Heart left ventricle (tissue), 16 donors: ENCODE results near the gene PDZD8. TPM values are rescaled to one million over a fixed set of nuclear protein-coding genes. Genes with fewer than 3 reads are reported as not detected.
"Not testable (repeated sequence)": the region's sequence is repeated elsewhere in the genome, so short reads cannot be mapped to it uniquely, and the experiment has no call there.

Source experiments
- ATAC-seq, 4 donors: fragments of 200-7000 bp; cut with Tn5 transposase; one replicate each; pipeline ENCODE4 v1.9.1; 2020 to 2022; ENCODE audit warnings: moderate library complexity in 4 of 4, mild to moderate bottlenecking in 3 of 4, moderate number of reproducible peaks in 1 of 4
- DNase-seq, 5 donors: peaks; one replicate each; pipeline ENCODE4 v3.0.0-alpha.2; 2020
- H3K27ac ChIP-seq, 12 donors: fragments of 200-600 bp; sonication (generic) in 4 of 12; one replicate each; pipeline versions ENCODE4 v1.5.0 to v1.8.0; 2016 to 2022; ENCODE audit warnings: mild to moderate bottlenecking in 2 of 12
- H3K27me3 ChIP-seq, 9 donors: fragments of 200-600 bp; sonication (generic) in 2 of 9; one replicate each; pipeline versions ENCODE4 v1.5.1 to v1.8.0; 2016 to 2022; ENCODE audit warnings: mild to moderate bottlenecking in 3 of 9
- H3K36me3 ChIP-seq, 9 donors: fragments of 200-600 bp; sonication (generic) in 2 of 9; one replicate each; pipeline versions ENCODE4 v1.5.0 to v1.8.0; 2018 to 2022; ENCODE audit warnings: mild to moderate bottlenecking in 2 of 9
- H3K4me1 ChIP-seq, 12 donors: fragments of 200-600 bp; sonication (generic) in 4 of 12; one replicate each; pipeline versions ENCODE4 v1.5.0 to v1.8.0; 2016 to 2022; ENCODE audit warnings: mild to moderate bottlenecking in 3 of 12
- H3K4me3 ChIP-seq, 12 donors: fragments of 200-600 bp; sonication (generic) in 4 of 12; one replicate each; pipeline versions ENCODE4 v1.5.0 to v1.8.0; 2017 to 2022; ENCODE audit warnings: mild to moderate bottlenecking in 9 of 12, moderate library complexity in 4 of 12
- H3K9me3 ChIP-seq, 12 donors: fragments of 200-600 bp; sonication (generic) in 4 of 12; one replicate each; pipeline versions ENCODE4 v1.5.0 to v1.8.0; 2016 to 2022; ENCODE audit warnings: mild to moderate bottlenecking in 1 of 12
- CTCF ChIP-seq, 12 donors: fragments of 200-600 bp; sonication (generic) in 4 of 12; IDR thresholded peaks; one replicate each; pipeline versions ENCODE4 v1.5.0 to v1.8.0; 2018 to 2022; ENCODE audit warnings: antibody characterized with exemption in 12 of 12, mild to moderate bottlenecking in 5 of 12
- POLR2A ChIP-seq, 2 donors: fragments of 450-650 bp; IDR thresholded peaks; one replicate each; pipeline ENCODE4 v1.6.1; 2017; ENCODE audit warnings: antibody characterized with exemption in 2 of 2, mild to moderate bottlenecking in 2 of 2, moderate library complexity in 2 of 2
- WGBS, 4 donors: extraction: QIAGEN DNeasy Blood & Tissue Kit in 2 of 4; methylation state at CpG; one replicate each; pipeline versions ENCODE4 v1.1.5 to v1.1.7; 2013 to 2018; 5-methylcytosine and 5-hydroxymethylcytosine counted together
- intact Hi-C, 10 donors: fragments of 100-400 bp; cut with DNase I; formaldehyde crosslinking; loops; one replicate each; pipeline versions ENCODE4 v1.11.1 to v1.14.2; 2022
- polyA plus RNA-seq, 2 donors: library from polyadenylated mRNA; stranded (reverse); fragments of 200-250 nt; gene quantifications; one replicate each; pipeline ENCODE4 v1.2.3, GENCODE V29; 2013
- total RNA-seq, 9 donors: library from RNA; depleted of rRNA in 2 of 9; stranded (reverse); fragments of >200 nt in 2 of 9; fragmentation: NEBNext Ultra II Directional in 3 of 9; extraction: Animal tissue kit (Norgen Biotek cat#: 25700) in 3 of 9; gene quantifications; one replicate each; pipeline versions ENCODE4 v1.1.0 to v1.2.4, GENCODE V29; 2016 to 2023
- donor health status: ischemic (EF 13 %, LVEDD 7.1; RV severe dilation, severe dysfunction).
- donor health status: healthy with polysubstance abuse.
- donor health status: DM: no; HTN: yes; CAD: no.
- donor health status: DM: no; HTN: no; CAD: no.
- donor health status: ischemic (EF 25% LVEDD 6.9; RV normal size, moderate dysfunction).
- donor health status: ischemic (EF 25% LVEDD 5.7; RV mildly dilated, moderate dysfunction).
- donor health status: healthy.
- donor health status: DM: yes; HTN: yes; CAD: no.
- donor health status: ischemic (EF 35%, LVEDD 5.7; RV mildly dilated, moderate dysfunction).
- donor health status: nonischemic (EF 11% LVEDD 7.7; RV severe dilation, severe dysfunction).
- donor health status: DM: yes; HTN: yes; CAD: no.
- donor health status: PGD.
- donor health status: ischemic (EF 29% LVEDD 5.4; RV normal size, mild dysfunction).
- donor health status: nonischemic (EF 23%, LVEDD 6.1; RV moderate dilation, normal function).

Gene PDZD8
- total and polyA plus RNA-seq, 11 donors: 2.0 to 37.2 (median 24.1) TPM

DNA sequence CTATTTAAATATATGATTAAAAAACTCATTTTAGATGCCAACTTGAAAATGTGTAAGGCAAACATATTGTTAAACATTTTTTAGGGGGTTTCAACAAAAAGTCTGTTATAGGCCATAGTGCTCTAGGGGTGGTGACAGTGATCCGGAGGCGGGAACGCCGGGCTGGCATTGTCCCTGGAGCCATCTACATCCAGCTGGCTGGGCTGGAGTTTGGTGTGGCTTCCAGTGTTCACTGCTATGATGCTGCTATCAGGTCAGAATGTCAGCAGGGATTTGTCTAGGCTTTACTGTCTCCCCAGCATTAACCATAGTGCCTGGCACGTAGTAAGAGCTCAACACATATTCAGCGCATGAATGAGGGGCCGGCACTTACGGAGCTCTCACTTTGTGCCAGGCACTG lies 136.2 kb downstream of the PDZD8 start:
- TF ChIP-seq POLR2A (IDR thresholded peaks at IDR 0.05) (no peak), CTCF (IDR thresholded peaks at IDR 0.05) (no peak)
- peaks cover 17 to 75% (median 40%) of the 10 kb centered on the region in 9 donors for H3K27me3 ChIP-seq
- peaks cover 0 to 15% (median 5%) of the 10 kb centered on the region in 12 donors for H3K4me1 ChIP-seq
- intact Hi-C loops: no loop called here
- H3K4me3 ChIP-seq: no peak overlapping the region
- 74 to 86% (median 77%) methylated on average over 7 to 8 of the region's 8 CpGs for WGBS, 4 donors
- H3K27ac ChIP-seq: no peak overlapping the region
- ATAC-seq: no peak
- DNase-seq: no peak
- no peaks in the 10 kb centered on the region for H3K36me3 ChIP-seq
- H3K9me3 ChIP-seq: no peaks in the 10 kb centered on the region

DNA sequence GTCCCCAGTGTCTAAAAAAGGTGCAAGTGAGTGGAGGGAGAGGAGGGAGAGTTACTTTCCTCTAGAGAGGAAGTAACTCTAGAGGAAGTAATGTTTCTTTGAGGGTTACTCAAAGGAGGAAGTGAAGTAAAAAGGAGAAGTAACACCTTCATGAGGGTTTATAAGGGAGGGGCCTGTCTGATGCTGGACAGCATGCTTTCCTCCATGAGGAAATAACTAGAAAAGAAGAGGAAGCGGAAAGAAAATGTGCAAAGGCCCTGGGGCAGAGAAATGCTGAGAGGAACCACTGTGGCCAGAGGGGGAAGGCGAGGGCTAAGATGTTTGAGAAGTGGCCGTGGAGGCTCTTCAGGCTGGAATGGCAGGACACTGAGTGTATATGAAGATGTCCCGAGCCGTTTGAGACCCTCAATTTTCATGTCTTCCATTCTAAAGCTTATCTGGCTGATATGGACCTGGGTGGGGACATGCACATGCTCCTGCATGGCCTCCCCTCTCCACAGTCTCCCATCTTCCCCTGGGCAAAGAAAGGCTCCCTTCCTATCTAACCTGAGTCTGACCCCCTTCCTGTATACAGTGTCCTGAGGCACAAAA lies 137.7 kb downstream of the PDZD8 start:
- WGBS, 4 donors: 74 to 85% (median 84%) methylated on average over 5 of the region's 5 CpGs
- H3K27me3 ChIP-seq: peaks cover 17 to 72% (median 31%) of the 10 kb centered on the region in 9 donors
- no peak overlapping the region for H3K27ac ChIP-seq
- TF ChIP-seq POLR2A (IDR thresholded peaks at IDR 0.05) (no peak), CTCF (IDR thresholded peaks at IDR 0.05) (no peak)
- no peaks in the 10 kb centered on the region for H3K36me3 ChIP-seq
- intact Hi-C loops: no loop called here
- H3K4me1 ChIP-seq: peaks cover 0 to 15% (median 5%) of the 10 kb centered on the region in 12 donors
- DNase-seq (no peak), ATAC-seq (peak in 2 of 4 donors; percentile 26 to 52)
- no peak overlapping the region for H3K4me3 ChIP-seq
- H3K9me3 ChIP-seq: no peaks in the 10 kb centered on the region

GRCh38 chr10:117230107-117230506 lies 145.1 kb downstream of the PDZD8 start:
- intact Hi-C loops, H3K36me3 ChIP-seq, DNase-seq, H3K4me3 ChIP-seq, ATAC-seq, H3K9me3 ChIP-seq, H3K27ac ChIP-seq, H3K4me1 ChIP-seq: not testable (repeated sequence)
- WGBS, 4 donors: 88 to 93% (median 92%) methylated on average over 4 of the region's 4 CpGs
- H3K27me3 ChIP-seq: peaks cover 0 to 63% (median 12%) of the 10 kb centered on the region in 9 donors

DNA sequence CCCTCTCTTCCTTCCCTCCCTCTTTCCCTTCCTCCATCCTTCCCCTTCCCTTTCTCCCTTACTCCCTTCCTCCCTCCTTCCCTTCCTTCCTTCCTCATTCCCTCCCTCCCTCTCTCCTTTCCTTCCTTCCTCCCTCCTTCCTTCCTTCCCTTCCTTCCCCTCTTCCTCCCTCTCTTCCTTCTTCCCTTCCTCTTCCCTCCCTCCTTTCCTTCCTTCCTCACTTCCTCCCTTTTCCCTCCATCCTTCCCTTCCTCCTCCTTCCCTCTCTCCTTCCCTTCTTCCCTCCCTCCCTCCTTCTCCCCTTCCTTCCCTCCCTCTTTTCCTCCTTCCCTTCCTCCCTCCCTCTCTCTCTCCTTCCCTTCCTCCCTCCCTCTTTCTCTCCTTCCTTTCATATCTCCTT lies 147.0 kb downstream of the PDZD8 start:
- intact Hi-C loops: loop anchor here in 2 of 10 donors (10.0 kb wide), 2 partner anchors 87 to 217 kb away; no protein-coding TSS in a partner anchor
- no peak overlapping the region for H3K27ac ChIP-seq
- H3K27me3 ChIP-seq: peaks cover 0 to 76% (median 12%) of the 10 kb centered on the region in 9 donors
- no peaks in the 10 kb centered on the region for H3K9me3 ChIP-seq
- no peaks in the 10 kb centered on the region for H3K36me3 ChIP-seq
- DNase-seq (no peak), ATAC-seq (no peak)
- no peaks in the 10 kb centered on the region for H3K4me1 ChIP-seq
- no peak for TF ChIP-seq POLR2A (IDR thresholded peaks at IDR 0.05)
- no peak for TF ChIP-seq CTCF (IDR thresholded peaks at IDR 0.05)
- no peak overlapping the region for H3K4me3 ChIP-seq

Other genes with a start within 250 kb of the PDZD8 start
- not detected for gene VAX1, start 237.2 kb downstream of the PDZD8 start, total RNA-seq
- gene VAX1, start 237.2 kb downstream of the PDZD8 start, polyA plus RNA-seq: not detected
- not detected for gene KCNK18, start 178.0 kb downstream of the PDZD8 start, total RNA-seq
- not detected for gene KCNK18, start 178.0 kb downstream of the PDZD8 start, polyA plus RNA-seq
- under 1 TPM in 7 of 9 donors, not detected in 2; 0.06 to 0.32 (median 0.18) TPM for gene SLC18A2, start 134.3 kb downstream of the PDZD8 start, total RNA-seq
- under 1 TPM in 1 of 2 donors, not detected in 1; 0.14 TPM for gene SLC18A2, start 134.3 kb downstream of the PDZD8 start, polyA plus RNA-seq
- under 1 TPM in 5 of 9 donors, not detected in 4; 0.13 to 0.54 (median 0.35) TPM for gene EMX2, start 167.3 kb upstream of the PDZD8 start, total RNA-seq
- gene EMX2, start 167.3 kb upstream of the PDZD8 start, polyA plus RNA-seq: under 1 TPM; 0.06 to 0.19 TPM